ENCODE results near the gene PTCD1. TPM values are rescaled to one million over a fixed set of nuclear protein-coding genes. Genes with fewer than 3 reads are reported as not detected.

PTCD1 gene
- total RNA-seq, 1 donor from 2014 or later: 5.8 TPM

GRCh38 chr7:99406557-99406956 is 32.0 kb downstream of the PTCD1 start:
- H3K4me3 Mint-ChIP-seq (ENCODE audit: unreplicated experiment): peak overlapping the region; percentile 97
- no peak for TF ChIP-seq EZH2 (IDR thresholded peaks at IDR 0.05; ENCODE audit: insufficient read depth, low read length)
- TF ChIP-seq CTCF (IDR thresholded peaks at IDR 0.05; ENCODE audit: insufficient read depth, low read depth, low read length): no peak
- Histone ChIP-seq H3K9ac (ENCODE audit: low read length) (peak overlapping the region; percentile 99), H4K20me1 (ENCODE audit: insufficient read depth, low read length) (peaks cover 73% of the 10 kb centered on the region), H3K9me3 (ENCODE audit: insufficient read depth, low read depth, low read length) (no peaks in the 10 kb centered on the region), H3K4me1 (ENCODE audit: insufficient read depth, low read length) (peaks cover 19% of the 10 kb centered on the region), H3K27ac (ENCODE audit: low read depth, low read length) (no peak overlapping the region), H2AFZ (ENCODE audit: low read depth, low read length) (no peak overlapping the region), H3K36me3 (ENCODE audit: insufficient read depth, low read length) (peaks cover 21% of the 10 kb centered on the region), H3K27me3 (ENCODE audit: insufficient read depth, low read length) (no peaks in the 10 kb centered on the region), H3K4me3 (ENCODE audit: insufficient read depth, low read depth, low read length) (no peak overlapping the region), H3K4me2 (ENCODE audit: low read length) (peak overlapping the region; percentile 87), H3K79me2 (ENCODE audit: insufficient read depth, low read length) (peaks cover 88% of the 10 kb centered on the region)
- no peaks in the 10 kb centered on the region for H3K27me3 Mint-ChIP-seq (ENCODE audit: low read depth, unreplicated experiment)
- peaks cover 8% of the 10 kb centered on the region for H3K36me3 Mint-ChIP-seq (ENCODE audit: low read depth, unreplicated experiment)
- DNase-seq (ENCODE audit: low read depth): no peak
- FAIRE-seq: no peak
- H3K4me1 Mint-ChIP-seq (ENCODE audit: low read depth, unreplicated experiment): peaks cover 21% of the 10 kb centered on the region
- no peaks in the 10 kb centered on the region for H3K9me3 Mint-ChIP-seq (ENCODE audit: unreplicated experiment)
- peak overlapping the region; percentile 34 for H3K27ac Mint-ChIP-seq (ENCODE audit: unreplicated experiment)

- TF ChIP-seq CTCF (IDR thresholded peaks at IDR 0.05; ENCODE audit: insufficient read depth, low read depth, low read length) (no peak), EZH2 (IDR thresholded peaks at IDR 0.05; ENCODE audit: insufficient read depth, low read length) (no peak)
- H3K4me3 ChIP-seq (ENCODE audit: insufficient read depth, low read depth, low read length): no peak overlapping the region
- peaks cover 15% of the 10 kb centered on the region for H3K4me1 ChIP-seq (ENCODE audit: insufficient read depth, low read length)
- H3K4me2 ChIP-seq (ENCODE audit: low read length): no peak overlapping the region
- H3K27me3 ChIP-seq (ENCODE audit: insufficient read depth, low read length): no peaks in the 10 kb centered on the region
- Mint-ChIP-seq H3K27ac (ENCODE audit: unreplicated experiment) (no peak overlapping the region), H3K36me3 (ENCODE audit: low read depth, unreplicated experiment) (peaks cover 17% of the 10 kb centered on the region), H3K4me3 (ENCODE audit: unreplicated experiment) (no peak overlapping the region), H3K27me3 (ENCODE audit: low read depth, unreplicated experiment) (no peaks in the 10 kb centered on the region), H3K9me3 (ENCODE audit: unreplicated experiment) (no peaks in the 10 kb centered on the region), H3K4me1 (ENCODE audit: low read depth, unreplicated experiment) (peaks cover 17% of the 10 kb centered on the region)
- no peaks in the 10 kb centered on the region for H3K9me3 ChIP-seq (ENCODE audit: insufficient read depth, low read depth, low read length)
- FAIRE-seq (no peak), DNase-seq (ENCODE audit: low read depth) (no peak)
- no peak overlapping the region for H3K9ac ChIP-seq (ENCODE audit: low read length)
- H4K20me1 ChIP-seq (ENCODE audit: insufficient read depth, low read length): peaks cover 76% of the 10 kb centered on the region
- H3K79me2 ChIP-seq (ENCODE audit: insufficient read depth, low read length): peaks cover 75% of the 10 kb centered on the region
- H3K27ac ChIP-seq (ENCODE audit: low read depth, low read length): no peak overlapping the region
- H2AFZ ChIP-seq (ENCODE audit: low read depth, low read length): no peak overlapping the region
- H3K36me3 ChIP-seq (ENCODE audit: insufficient read depth, low read length): peaks cover 22% of the 10 kb centered on the region
Observed at GRCh38 chr7:99404977-99405320, 33.6 kb downstream of the PTCD1 start.

- Mint-ChIP-seq H3K9me3 (ENCODE audit: unreplicated experiment) (no peaks in the 10 kb centered on the region), H3K36me3 (ENCODE audit: low read depth, unreplicated experiment) (peaks cover 17% of the 10 kb centered on the region), H3K4me1 (ENCODE audit: low read depth, unreplicated experiment) (peaks cover 17% of the 10 kb centered on the region), H3K4me3 (ENCODE audit: unreplicated experiment) (peak overlapping the region; percentile 28), H3K27ac (ENCODE audit: unreplicated experiment) (peak overlapping the region; percentile 36), H3K27me3 (ENCODE audit: low read depth, unreplicated experiment) (no peaks in the 10 kb centered on the region)
- no peak for TF ChIP-seq EZH2 (IDR thresholded peaks at IDR 0.05; ENCODE audit: insufficient read depth, low read length)
- no peak for TF ChIP-seq CTCF (IDR thresholded peaks at IDR 0.05; ENCODE audit: insufficient read depth, low read depth, low read length)
- Histone ChIP-seq H3K9ac (ENCODE audit: low read length) (peak overlapping the region; percentile 12), H3K79me2 (ENCODE audit: insufficient read depth, low read length) (peaks cover 74% of the 10 kb centered on the region), H3K36me3 (ENCODE audit: insufficient read depth, low read length) (peaks cover 22% of the 10 kb centered on the region), H4K20me1 (ENCODE audit: insufficient read depth, low read length) (peaks cover 76% of the 10 kb centered on the region), H3K9me3 (ENCODE audit: insufficient read depth, low read depth, low read length) (no peaks in the 10 kb centered on the region), H2AFZ (ENCODE audit: low read depth, low read length) (no peak overlapping the region), H3K27ac (ENCODE audit: low read depth, low read length) (no peak overlapping the region), H3K4me2 (ENCODE audit: low read length) (peak overlapping the region; percentile 4), H3K4me1 (ENCODE audit: insufficient read depth, low read length) (peaks cover 12% of the 10 kb centered on the region), H3K27me3 (ENCODE audit: insufficient read depth, low read length) (no peaks in the 10 kb centered on the region), H3K4me3 (ENCODE audit: insufficient read depth, low read depth, low read length) (no peak overlapping the region)
- no peak for FAIRE-seq
- DNase-seq (ENCODE audit: low read depth): peak; percentile 16
Observed at GRCh38 chr7:99404235-99404976, 34.2 kb downstream of the PTCD1 start.
